Measurements from ENCODE around the gene SRRD. TPM values are rescaled to one million over a fixed set of nuclear protein-coding genes. Genes with fewer than 3 reads are reported as not detected.
A peak's percentile ranks its signal among the peaks of the same experiment; 100 is the strongest.
"Not testable (repeated sequence)": the region's sequence is repeated elsewhere in the genome, so short reads cannot be mapped to it uniquely, and the experiment has no call there.

The SRRD gene
- total and polyA plus RNA-seq, 2 donors from 2014 or later = 20.3 to 22.8 TPM

- Histone ChIP-seq H3K27ac (ENCODE audit: low read depth in 2 of 2, low read length in 2 of 2) (no peak overlapping the region), H3K36me3 (ENCODE audit: control insufficient read depth in 2 of 3, insufficient read depth in 3 of 3, low read length in 3 of 3) (no peaks in the 10 kb centered on the region), H3K9me3 (ENCODE audit: control insufficient read depth in 2 of 3, insufficient read depth in 1 of 3, low read length in 3 of 3) (no peaks in the 10 kb centered on the region), H3K4me3 (ENCODE audit: low read length in 3 of 3) (no peak overlapping the region), H3K9ac (ENCODE audit: low read length in 3 of 3) (no peak overlapping the region), H3K4me1 (ENCODE audit: control insufficient read depth in 2 of 3, insufficient read depth in 2 of 3, low read depth in 1 of 3, low read length in 3 of 3) (no peaks in the 10 kb centered on the region), H3K27me3 (ENCODE audit: control insufficient read depth, insufficient read depth, low read length) (no peaks in the 10 kb centered on the region)
- intact Hi-C loops (cut with DNase I) = no loop called here
- no peak for FAIRE-seq
- TF ChIP-seq CTCF (IDR thresholded peaks at IDR 0.05; ENCODE audit: borderline replicate concordance, extremely low read depth, insufficient read depth) = no peak
- DNase-seq = no peak
These were observed 46.7 kb upstream of the SRRD start for GRCh38 chr22:26436903-26437515.

GRCh38 chr22:26437694-26438392 is 45.8 kb upstream of the SRRD start:
- Histone ChIP-seq H3K4me3 (ENCODE audit: low read length in 3 of 3) (no peak overlapping the region), H3K27me3 (ENCODE audit: control insufficient read depth, insufficient read depth, low read length) (no peaks in the 10 kb centered on the region), H3K4me1 (ENCODE audit: control insufficient read depth in 2 of 3, insufficient read depth in 2 of 3, low read depth in 1 of 3, low read length in 3 of 3) (no peaks in the 10 kb centered on the region), H3K36me3 (ENCODE audit: control insufficient read depth in 2 of 3, insufficient read depth in 3 of 3, low read length in 3 of 3) (no peaks in the 10 kb centered on the region), H3K27ac (ENCODE audit: low read depth in 2 of 2, low read length in 2 of 2) (no peak overlapping the region), H3K9me3 (ENCODE audit: control insufficient read depth in 2 of 3, insufficient read depth in 1 of 3, low read length in 3 of 3) (no peaks in the 10 kb centered on the region), H3K9ac (ENCODE audit: low read length in 3 of 3) (no peak overlapping the region)
- peak in 1 of 5 donors; percentile 47 for DNase-seq
- FAIRE-seq = no peak
- intact Hi-C loops (cut with DNase I) = no loop called here
- no peak for TF ChIP-seq CTCF (IDR thresholded peaks at IDR 0.05; ENCODE audit: borderline replicate concordance, extremely low read depth, insufficient read depth)

- H3K9me3 ChIP-seq (ENCODE audit: control insufficient read depth in 2 of 3, insufficient read depth in 1 of 3, low read length in 3 of 3); FAIRE-seq; H3K27me3 ChIP-seq (ENCODE audit: control insufficient read depth, insufficient read depth, low read length); H3K9ac ChIP-seq (ENCODE audit: low read length in 3 of 3); DNase-seq; H3K4me1 ChIP-seq (ENCODE audit: control insufficient read depth in 2 of 3, insufficient read depth in 2 of 3, low read depth in 1 of 3, low read length in 3 of 3); intact Hi-C loops (cut with DNase I); H3K27ac ChIP-seq (ENCODE audit: low read depth in 2 of 2, low read length in 2 of 2); H3K4me3 ChIP-seq (ENCODE audit: low read length in 3 of 3); H3K36me3 ChIP-seq (ENCODE audit: control insufficient read depth in 2 of 3, insufficient read depth in 3 of 3, low read length in 3 of 3): not testable (repeated sequence)
These were observed 44.9 kb upstream of the SRRD start for GRCh38 chr22:26438776-26439175.

- Histone ChIP-seq H3K9me3 (ENCODE audit: control insufficient read depth in 2 of 3, insufficient read depth in 1 of 3, low read length in 3 of 3) (no peaks in the 10 kb centered on the region), H3K9ac (ENCODE audit: low read length in 3 of 3) (no peak overlapping the region), H3K27me3 (ENCODE audit: control insufficient read depth, insufficient read depth, low read length) (no peaks in the 10 kb centered on the region), H3K36me3 (ENCODE audit: control insufficient read depth in 2 of 3, insufficient read depth in 3 of 3, low read length in 3 of 3) (no peaks in the 10 kb centered on the region), H3K4me1 (ENCODE audit: control insufficient read depth in 2 of 3, insufficient read depth in 2 of 3, low read depth in 1 of 3, low read length in 3 of 3) (no peaks in the 10 kb centered on the region), H3K4me3 (ENCODE audit: low read length in 3 of 3) (no peak overlapping the region), H3K27ac (ENCODE audit: low read depth in 2 of 2, low read length in 2 of 2) (no peak overlapping the region)
- intact Hi-C loops (cut with DNase I) = no loop called here
- FAIRE-seq = no peak
- DNase-seq = peak in 1 of 5 donors; percentile 15
- TF ChIP-seq CTCF (IDR thresholded peaks at IDR 0.05; ENCODE audit: borderline replicate concordance, extremely low read depth, insufficient read depth) = no peak
These were observed 44.1 kb upstream of the SRRD start for GRCh38 chr22:26439559-26439958.

Measured in kidney (tissue), 14 donors.